H9 (cell line): ENCODE measurements around the gene SDF2L1. TPM values are rescaled to one million over a fixed set of nuclear protein-coding genes. Genes with fewer than 3 reads are reported as not detected.

Source experiments
- DNase-seq: peaks from one replicate; pipeline ENCODE4 v3.0.0-alpha.2; 2017
- H2AFZ ChIP-seq: one replicate; pipeline ENCODE4 v1.6.1; 2013; ENCODE audit warnings: mild to moderate bottlenecking, low read length, control low read depth, moderate library complexity
- H2AK5ac ChIP-seq: 2 replicates; pipeline ENCODE4 v1.6.1; 2013; ENCODE audit warnings: low read length, control low read depth, mixed read lengths; ENCODE audit not compliant: insufficient read length
- H2BK120ac ChIP-seq: one replicate; pipeline ENCODE4 v1.6.1; 2013; ENCODE audit warnings: low read depth, mild to moderate bottlenecking, low read length, control low read depth, inconsistent platforms; ENCODE audit not compliant: poor library complexity, severe bottlenecking
- H2BK12ac ChIP-seq: 2 replicates; pipeline ENCODE4 v1.6.1; 2013; ENCODE audit warnings: low read length, control low read depth, mixed read lengths, low read depth; ENCODE audit not compliant: insufficient read length
- H2BK15ac ChIP-seq: 2 replicates; pipeline ENCODE4 v1.6.1; 2013; ENCODE audit warnings: low read depth, low read length, control low read depth
- H2BK20ac ChIP-seq: one replicate; pipeline ENCODE4 v1.6.1; 2013; ENCODE audit warnings: low read depth, mild to moderate bottlenecking, low read length, control low read depth, inconsistent platforms; ENCODE audit not compliant: poor library complexity, severe bottlenecking
- H2BK5ac ChIP-seq: 2 replicates; pipeline ENCODE4 v1.6.1; 2013; ENCODE audit warnings: low read length, control low read depth, mixed read lengths; ENCODE audit not compliant: insufficient read length
- H3K14ac ChIP-seq: 2 replicates; pipeline ENCODE4 v1.6.1; 2013; ENCODE audit warnings: low read length, control low read depth; ENCODE audit not compliant: insufficient read depth
- H3K18ac ChIP-seq: 2 replicates; pipeline ENCODE4 v1.6.1; 2013; ENCODE audit warnings: low read depth, mild to moderate bottlenecking, mixed read lengths, low read length, control low read depth; ENCODE audit not compliant: insufficient read length
- H3K23ac ChIP-seq: 2 replicates; pipeline ENCODE4 v1.6.1; 2013; ENCODE audit warnings: low read length, control low read depth, mixed read lengths, low read depth; ENCODE audit not compliant: insufficient read length
- H3K23me2 ChIP-seq: 2 replicates; pipeline ENCODE4 v1.6.1; 2013; ENCODE audit warnings: low read depth, mild to moderate bottlenecking, mixed read lengths, low read length, control low read depth; ENCODE audit not compliant: insufficient read length, poor library complexity, severe bottlenecking
- H3K27ac ChIP-seq: 2 replicates; pipeline ENCODE4 v1.5.1; 2013; ENCODE audit warnings: low read length, control low read depth, mixed read lengths, low read depth; ENCODE audit not compliant: insufficient read length
- H3K27me3 ChIP-seq: 2 replicates; pipeline ENCODE4 v1.6.1; 2013; ENCODE audit warnings: low read length, control low read depth, inconsistent platforms; ENCODE audit not compliant: insufficient read depth
- H3K4ac ChIP-seq: 2 replicates; pipeline ENCODE4 v1.6.1; 2013; ENCODE audit warnings: low read depth, mild to moderate bottlenecking, control low read depth, inconsistent platforms, low read length, moderate library complexity
- H3K4me1 ChIP-seq: 2 replicates; pipeline ENCODE4 v1.6.1; 2013; ENCODE audit warnings: low read length, control low read depth, inconsistent platforms; ENCODE audit not compliant: insufficient read depth
- H3K4me2 ChIP-seq: 2 replicates; pipeline ENCODE4 v1.6.1; 2013; ENCODE audit warnings: low read length, control low read depth, mixed read lengths; ENCODE audit not compliant: insufficient read length, insufficient read depth
- H3K56ac ChIP-seq: 2 replicates; pipeline ENCODE4 v1.6.1; 2013; ENCODE audit warnings: low read depth, mild to moderate bottlenecking, mixed read lengths, low read length, control low read depth; ENCODE audit not compliant: insufficient read length
- H3K79me1 ChIP-seq: 2 replicates; pipeline ENCODE4 v1.6.1; 2013; ENCODE audit warnings: low read depth, mild to moderate bottlenecking, moderate library complexity, low read length, control low read depth, inconsistent platforms; ENCODE audit not compliant: insufficient read depth, poor library complexity, severe bottlenecking
- H3K79me2 ChIP-seq: 2 replicates; pipeline ENCODE4 v1.6.1; 2013; ENCODE audit warnings: low read length, control low read depth, inconsistent platforms; ENCODE audit not compliant: insufficient read depth
- H3K9ac ChIP-seq: 2 replicates; pipeline ENCODE4 v1.6.1; 2013; ENCODE audit warnings: low read length, control low read depth, mixed read lengths; ENCODE audit not compliant: insufficient read length; ENCODE audit errors: extremely low read depth
- H3K9me3 ChIP-seq: one replicate; pipeline ENCODE4 v1.6.1; 2013; ENCODE audit warnings: low read depth, low read length, inconsistent platforms; ENCODE audit not compliant: control insufficient read depth
- H3T11ph ChIP-seq: one replicate; pipeline ENCODE4 v1.6.1; 2013; ENCODE audit warnings: mild to moderate bottlenecking, low read length, control low read depth, inconsistent platforms
- H4K20me1 ChIP-seq: one replicate; pipeline ENCODE4 v1.6.1; 2013; ENCODE audit not compliant: control insufficient read depth, insufficient read length, insufficient read depth
- H4K5ac ChIP-seq: 2 replicates; pipeline ENCODE4 v1.6.1; 2013; ENCODE audit warnings: low read depth, mild to moderate bottlenecking, mixed read lengths, low read length, control low read depth; ENCODE audit not compliant: insufficient read length
- H4K8ac ChIP-seq: replicated peaks from 2 replicates; pipeline ENCODE4 v1.6.1; 2013; ENCODE audit warnings: low read length, control low read depth, mixed read lengths, low read depth; ENCODE audit not compliant: insufficient read length
- H4K91ac ChIP-seq: 2 replicates; pipeline ENCODE4 v1.6.1; 2013; ENCODE audit warnings: low read depth, mild to moderate bottlenecking, moderate library complexity, mixed read lengths, low read length, control low read depth; ENCODE audit not compliant: insufficient read length
- H3K27ac Mint-ChIP-seq, 3 experiments: 2 replicates in 2 of 3; 3 replicates in 1 of 3; pipeline ENCODE4 v1.8.0; 2020 to 2021; ENCODE audit warnings: mixed read lengths in 3 of 3, mild to moderate bottlenecking in 1 of 3, moderate library complexity in 1 of 3
- H3K27me3 Mint-ChIP-seq: 2 replicates; pipeline ENCODE4 v1.8.0; 2021; ENCODE audit warnings: low read depth, mild to moderate bottlenecking, moderate library complexity, mixed read lengths
- H3K36me3 Mint-ChIP-seq, 3 experiments: 2 replicates in 2 of 3; 3 replicates in 1 of 3; pipeline ENCODE4 v1.8.0; 2020 to 2021; ENCODE audit warnings: low read depth in 3 of 3, mixed read lengths in 3 of 3; ENCODE audit not compliant: insufficient read depth in 1 of 3
- H3K4me1 Mint-ChIP-seq, 2 experiments: 2 replicates each; pipeline ENCODE4 v1.8.0; 2020; ENCODE audit warnings: mixed read lengths in 2 of 2
- H3K4me3 Mint-ChIP-seq, 2 experiments: 2 replicates in 1 of 2; 3 replicates in 1 of 2; pipeline ENCODE4 v1.8.0; 2020 to 2021; ENCODE audit warnings: mild to moderate bottlenecking in 2 of 2, mixed read lengths in 2 of 2, moderate library complexity in 1 of 2
- H3K9me3 Mint-ChIP-seq, 2 experiments: 2 replicates in 1 of 2; 3 replicates in 1 of 2; pipeline ENCODE4 v1.8.0; 2020; ENCODE audit warnings: mild to moderate bottlenecking in 2 of 2, mixed read lengths in 2 of 2, moderate library complexity in 1 of 2
- WGBS: extraction: QIAGEN DNeasy Blood & Tissue Kit; methylation state at CpG from one replicate; pipeline ENCODE4 v1.1.7; 2013; ENCODE audit warnings: missing lambda C conversion rate, low lambda C conversion rate, mixed read lengths; ENCODE audit not compliant: insufficient read length; ENCODE audit errors: extremely low coverage; 5-methylcytosine and 5-hydroxymethylcytosine counted together
- total RNA-seq: library from RNA; stranded (reverse); gene quantifications from 2 replicates; pipeline ENCODE4 v1.2.1, GENCODE V29; 2021
- TF ChIP-seq, protein P1 (sequence below): fragments of 200-600 bp; sonication (generic); conservative IDR thresholded peaks from 3 replicates; pipeline ENCODE4 v1.8.0; 2021; ENCODE audit warnings: antibody characterized with exemption, mild to moderate bottlenecking

Gene SDF2L1
- total RNA-seq, 1 experiment from 2014 or later: 36.0 TPM

DNA sequence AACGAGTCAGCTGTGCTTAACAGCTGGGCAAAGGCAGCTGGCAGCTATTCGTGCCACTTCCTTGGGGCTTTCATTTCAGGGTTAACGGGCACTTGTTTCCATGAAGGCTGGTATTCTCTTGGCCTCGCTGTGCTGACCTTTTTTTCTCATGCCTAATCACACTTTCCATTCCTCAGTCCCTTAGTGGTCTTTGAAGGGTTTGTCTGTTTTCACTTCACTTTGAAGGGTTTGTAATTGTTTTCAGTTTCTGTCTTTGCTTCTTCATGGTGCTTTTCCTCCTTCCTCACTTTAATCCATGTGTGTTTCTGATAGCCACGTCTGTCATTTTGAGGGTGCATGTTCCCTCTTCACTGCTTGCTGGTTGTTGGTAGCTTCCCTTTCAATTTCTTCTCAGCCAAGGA lies 48.3 kb downstream of the SDF2L1 start:
- peaks cover 10 to 27% (median 23%) of the 10 kb centered on the region in 3 experiments; a peak in 6 of 7 replicates for H3K36me3 Mint-ChIP-seq
- Histone ChIP-seq H3T11ph (no peak overlapping the region), H3K23me2 (no peaks in the 10 kb centered on the region), H4K20me1 (no peaks in the 10 kb centered on the region), H3K79me2 (no peaks in the 10 kb centered on the region), H3K79me1 (no peaks in the 10 kb centered on the region), H3K18ac (no peak overlapping the region), H4K5ac (no peak overlapping the region), H3K9ac (no peak overlapping the region), H3K4ac (no peak overlapping the region), H3K27ac (no peak overlapping the region), H3K56ac (no peak overlapping the region), H3K4me1 (no peaks in the 10 kb centered on the region), H3K23ac (no peak overlapping the region), H3K9me3 (no peaks in the 10 kb centered on the region), H2BK12ac (no peak overlapping the region), H4K8ac (no peak overlapping the region), H2BK120ac (no peak overlapping the region), H2BK5ac (no peak overlapping the region), H2BK15ac (no peak overlapping the region), H2AK5ac (no peak overlapping the region), H3K4me2 (no peak overlapping the region), H3K27me3 (no peaks in the 10 kb centered on the region), H2AFZ (no peak overlapping the region), H3K14ac (no peak overlapping the region), H4K91ac (no peak overlapping the region), H2BK20ac (no peak overlapping the region)
- H3K4me3 Mint-ChIP-seq: no peak overlapping the region
- 0 out of 7 replicates have a peak overlapping the region, but pooled peaks of 1 of the 3 experiments have one; percentile 10 for H3K27ac Mint-ChIP-seq
- no peak for DNase-seq
- no peaks in the 10 kb centered on the region for H3K4me1 Mint-ChIP-seq
- no peaks in the 10 kb centered on the region for H3K9me3 Mint-ChIP-seq
- WGBS: no CpG with 5 or more reads among the region's 5 CpGs
- TF ChIP-seq, protein P1, sequence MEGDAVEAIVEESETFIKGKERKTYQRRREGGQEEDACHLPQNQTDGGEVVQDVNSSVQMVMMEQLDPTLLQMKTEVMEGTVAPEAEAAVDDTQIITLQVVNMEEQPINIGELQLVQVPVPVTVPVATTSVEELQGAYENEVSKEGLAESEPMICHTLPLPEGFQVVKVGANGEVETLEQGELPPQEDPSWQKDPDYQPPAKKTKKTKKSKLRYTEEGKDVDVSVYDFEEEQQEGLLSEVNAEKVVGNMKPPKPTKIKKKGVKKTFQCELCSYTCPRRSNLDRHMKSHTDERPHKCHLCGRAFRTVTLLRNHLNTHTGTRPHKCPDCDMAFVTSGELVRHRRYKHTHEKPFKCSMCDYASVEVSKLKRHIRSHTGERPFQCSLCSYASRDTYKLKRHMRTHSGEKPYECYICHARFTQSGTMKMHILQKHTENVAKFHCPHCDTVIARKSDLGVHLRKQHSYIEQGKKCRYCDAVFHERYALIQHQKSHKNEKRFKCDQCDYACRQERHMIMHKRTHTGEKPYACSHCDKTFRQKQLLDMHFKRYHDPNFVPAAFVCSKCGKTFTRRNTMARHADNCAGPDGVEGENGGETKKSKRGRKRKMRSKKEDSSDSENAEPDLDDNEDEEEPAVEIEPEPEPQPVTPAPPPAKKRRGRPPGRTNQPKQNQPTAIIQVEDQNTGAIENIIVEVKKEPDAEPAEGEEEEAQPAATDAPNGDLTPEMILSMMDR: no peak
- no peaks in the 10 kb centered on the region for H3K27me3 Mint-ChIP-seq
